T1000 (cell line): Measurements from ENCODE around the gene FNDC7.
"Not testable (repeated sequence)": the region's sequence is repeated elsewhere in the genome, so short reads cannot be mapped to it uniquely, and the experiment has no call there.

Experiments used
- DNase-seq: peaks from one replicate; lab custom pipeline; 2025; ENCODE audit warnings: mixed read lengths; lab: John Stamatoyannopoulos, UW

Gene FNDC7

DNA sequence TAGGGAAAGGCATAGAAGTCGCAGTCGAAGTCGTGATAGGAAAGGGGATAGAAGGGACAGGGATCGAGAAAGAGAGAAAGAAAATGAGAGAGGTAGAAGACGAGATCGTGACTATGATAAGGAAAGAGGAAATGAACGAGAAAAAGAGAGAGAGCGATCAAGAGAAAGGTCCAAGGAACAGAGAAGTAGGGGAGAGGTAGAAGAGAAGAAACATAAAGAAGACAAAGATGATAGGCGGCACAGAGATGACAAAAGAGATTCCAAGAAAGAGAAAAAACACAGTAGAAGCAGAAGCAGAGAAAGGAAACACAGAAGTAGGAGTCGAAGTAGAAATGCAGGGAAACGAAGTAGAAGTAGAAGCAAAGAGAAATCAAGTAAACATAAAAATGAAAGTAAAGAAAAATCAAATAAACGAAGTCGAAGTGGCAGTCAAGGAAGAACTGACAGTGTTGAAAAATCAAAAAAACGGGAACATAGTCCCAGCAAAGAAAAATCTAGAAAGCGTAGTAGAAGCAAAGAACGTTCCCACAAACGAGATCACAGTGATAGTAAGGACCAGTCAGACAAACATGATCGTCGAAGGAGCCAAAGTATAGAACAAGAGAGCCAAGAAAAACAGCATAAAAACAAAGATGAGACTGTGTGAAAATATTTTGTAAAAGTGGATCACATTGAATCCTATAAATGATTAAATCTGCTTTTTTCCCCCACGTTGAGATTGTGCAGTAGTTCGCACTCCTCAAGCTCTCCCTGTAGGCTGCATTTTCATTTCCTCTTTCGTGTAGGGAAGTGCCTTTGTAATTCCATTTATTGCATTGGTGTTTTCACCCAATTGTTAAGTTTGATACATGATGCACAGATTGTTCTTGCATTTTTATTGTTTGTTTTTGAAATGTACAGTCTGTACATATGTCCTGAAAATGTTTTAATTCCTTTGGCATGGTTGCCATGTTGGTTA is 13.1 kb upstream of the FNDC7 start:
- no peak for DNase-seq

DNA sequence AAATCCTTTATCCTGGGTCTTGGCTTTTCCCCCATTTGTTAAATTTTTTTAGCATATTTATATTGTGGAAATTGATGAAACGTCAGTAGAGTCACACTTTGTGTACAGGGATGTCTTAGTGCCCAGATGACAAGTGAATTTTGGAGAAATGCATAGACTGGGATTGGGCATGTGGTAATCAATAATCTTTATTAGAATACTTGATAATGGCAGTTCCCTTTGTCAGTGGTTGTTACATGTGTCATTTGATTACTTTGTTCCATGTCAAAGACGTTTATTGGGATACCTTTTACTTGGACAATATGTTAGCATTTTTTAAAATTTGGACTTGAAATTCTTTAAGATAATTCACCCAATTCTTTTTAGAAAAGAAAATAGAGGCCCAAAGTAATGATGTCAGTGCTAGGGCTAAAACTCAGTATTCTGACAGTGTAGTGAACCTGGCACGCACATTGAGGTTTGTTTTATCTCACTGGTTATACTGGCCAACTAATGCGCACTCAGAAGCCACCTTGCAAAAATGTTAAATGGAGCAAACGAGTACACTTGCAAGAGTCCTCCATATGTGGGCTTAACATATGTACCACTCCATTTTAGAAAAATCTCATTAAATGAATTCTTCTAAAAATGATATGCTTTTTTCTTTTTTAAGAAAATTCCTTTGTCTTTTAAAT is 11.4 kb upstream of the FNDC7 start:
- no peak for DNase-seq

DNA sequence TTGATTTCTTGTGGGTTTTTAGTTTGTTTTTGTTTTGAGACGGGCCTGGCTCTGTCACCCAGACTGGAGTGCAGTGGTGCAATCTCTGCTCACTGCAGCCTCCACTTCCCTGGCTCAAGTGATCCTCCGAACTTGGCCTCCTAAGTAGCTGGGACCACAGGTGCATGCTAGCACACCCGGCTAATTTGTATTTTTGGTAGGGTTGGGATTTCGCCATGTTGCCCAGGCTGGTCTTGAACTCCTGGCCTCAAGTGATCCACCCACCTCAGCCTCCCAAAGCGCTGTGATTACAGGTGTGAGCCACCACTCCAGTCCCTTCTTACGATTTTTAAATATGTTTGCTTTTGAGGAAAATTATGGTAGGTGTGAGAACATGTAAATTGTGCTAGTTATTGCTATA is 10.6 kb upstream of the FNDC7 start:
- not testable (repeated sequence) for DNase-seq

DNA sequence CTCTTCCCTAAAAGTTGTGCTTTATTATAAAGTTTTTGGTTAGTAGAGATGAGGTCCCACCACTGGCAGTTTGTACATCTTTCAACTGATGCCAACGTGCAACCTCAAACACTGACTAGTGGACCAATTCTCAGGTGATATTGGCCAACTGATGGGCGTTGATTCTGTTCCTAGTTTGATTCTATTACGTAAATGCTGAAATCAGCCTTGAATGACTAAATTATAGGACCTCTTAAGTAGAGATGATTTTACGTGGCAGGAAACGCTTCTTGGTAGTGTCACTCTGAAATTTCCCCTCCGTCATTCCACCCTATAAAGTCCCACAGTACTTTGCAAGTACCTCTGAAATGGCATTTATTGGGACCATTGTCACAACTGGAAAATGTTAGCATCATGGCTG is 8.8 kb upstream of the FNDC7 start:
- no peak for DNase-seq

DNA sequence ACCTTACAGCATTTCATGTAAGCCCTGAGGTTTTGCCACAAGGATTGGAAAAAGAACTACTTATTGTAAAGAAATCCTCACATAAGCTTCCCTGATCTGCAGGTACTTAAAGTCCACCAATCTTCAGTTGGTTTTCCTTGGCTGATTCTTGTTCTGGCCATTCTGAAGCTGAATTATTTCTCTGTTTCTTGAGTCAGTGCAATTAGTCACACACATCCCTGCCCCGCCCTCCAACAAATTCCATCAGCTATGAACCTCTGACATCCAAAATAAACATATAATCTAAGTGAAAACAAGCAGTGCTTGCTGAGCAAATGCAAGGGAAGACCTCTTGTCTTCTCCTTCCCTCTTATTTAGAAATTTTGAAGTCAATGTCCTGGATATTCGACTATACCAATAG is 8.2 kb upstream of the FNDC7 start:
- peak; percentile 10 for DNase-seq

DNA sequence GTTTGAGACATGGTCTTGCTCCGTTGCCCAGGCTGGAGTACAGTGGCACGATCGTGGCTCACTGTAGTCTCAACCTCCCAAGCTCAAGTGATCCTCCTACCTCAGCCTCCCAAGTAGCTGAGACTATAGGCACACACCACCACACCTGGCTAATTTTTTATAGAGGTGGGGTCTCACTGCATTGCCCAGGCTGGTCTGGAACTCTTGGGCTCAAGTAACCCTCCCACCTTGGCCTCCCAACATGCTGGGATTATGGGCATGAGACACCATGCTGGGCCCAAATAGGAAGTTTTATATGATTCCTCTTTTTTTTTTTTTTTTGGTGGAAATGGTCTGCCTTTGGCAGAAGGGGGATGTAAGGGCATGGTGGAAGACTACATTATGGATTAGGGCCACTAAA is 6.1 kb upstream of the FNDC7 start:
- DNase-seq, result no peak

DNA sequence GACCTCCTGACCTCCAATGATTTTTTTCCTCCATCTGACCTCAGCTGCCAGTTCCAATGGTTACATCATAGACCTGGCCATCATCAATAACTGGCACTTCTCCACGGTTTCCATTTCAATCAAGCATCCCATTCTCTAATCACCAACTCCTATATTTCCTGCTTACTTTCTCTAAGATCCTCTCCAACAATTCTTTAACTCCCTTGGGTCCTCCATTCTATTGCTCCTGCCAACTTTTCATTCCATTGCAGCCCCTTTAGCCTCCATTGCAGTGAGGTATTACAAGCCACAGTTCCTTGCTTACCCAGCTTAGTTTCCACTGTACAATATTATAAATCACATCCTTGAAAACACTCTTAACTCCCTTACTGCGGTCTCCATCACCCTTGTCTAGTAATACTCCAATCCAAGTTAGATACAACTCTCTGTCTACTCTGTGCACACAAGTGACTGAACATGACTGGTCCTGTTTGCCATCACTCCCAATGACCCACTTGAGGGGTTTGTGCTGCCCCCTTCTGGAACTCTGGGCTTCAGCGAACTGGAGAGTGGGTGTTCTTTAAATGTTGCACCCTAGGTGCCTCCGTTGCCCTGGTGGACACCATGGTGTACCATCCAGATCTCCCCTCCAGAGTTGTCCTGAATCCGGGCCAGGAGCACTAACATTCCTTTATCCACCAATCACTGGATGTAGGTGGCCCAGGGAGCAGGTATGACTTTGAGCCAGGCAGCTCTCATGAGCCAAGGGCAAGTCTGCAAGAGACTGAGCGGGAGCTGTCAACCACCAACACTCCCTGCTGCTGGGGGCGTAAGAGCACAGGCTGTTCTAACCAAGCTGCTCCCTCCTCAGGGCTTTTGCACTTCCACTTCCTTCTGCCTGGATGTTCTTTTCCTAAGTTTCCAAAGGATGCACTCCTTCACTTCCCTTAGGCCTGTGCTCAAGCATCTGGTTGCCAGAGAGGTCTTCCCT is 3.7 kb upstream of the FNDC7 start:
- DNase-seq, result no peak

DNA sequence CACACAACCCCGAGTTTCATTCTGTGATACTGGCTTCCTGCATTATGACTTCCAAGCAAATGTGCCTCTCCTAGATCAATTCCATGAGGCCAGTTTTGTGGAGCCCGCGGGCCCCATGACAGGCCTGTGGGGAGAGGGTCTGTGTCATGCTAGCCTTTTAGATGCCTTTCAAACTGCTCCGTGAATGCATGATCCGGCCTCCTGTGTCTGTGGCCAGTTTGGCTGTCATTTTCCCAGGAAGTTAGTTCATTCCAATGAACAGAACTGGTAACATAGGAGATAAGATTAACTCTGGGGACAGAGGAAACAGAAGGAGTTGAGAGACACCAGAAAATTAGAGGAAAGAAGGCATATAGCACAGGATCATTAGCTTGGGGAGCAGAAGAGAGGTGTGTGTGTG is 3.2 kb downstream of the FNDC7 start:
- no peak for DNase-seq

DNA sequence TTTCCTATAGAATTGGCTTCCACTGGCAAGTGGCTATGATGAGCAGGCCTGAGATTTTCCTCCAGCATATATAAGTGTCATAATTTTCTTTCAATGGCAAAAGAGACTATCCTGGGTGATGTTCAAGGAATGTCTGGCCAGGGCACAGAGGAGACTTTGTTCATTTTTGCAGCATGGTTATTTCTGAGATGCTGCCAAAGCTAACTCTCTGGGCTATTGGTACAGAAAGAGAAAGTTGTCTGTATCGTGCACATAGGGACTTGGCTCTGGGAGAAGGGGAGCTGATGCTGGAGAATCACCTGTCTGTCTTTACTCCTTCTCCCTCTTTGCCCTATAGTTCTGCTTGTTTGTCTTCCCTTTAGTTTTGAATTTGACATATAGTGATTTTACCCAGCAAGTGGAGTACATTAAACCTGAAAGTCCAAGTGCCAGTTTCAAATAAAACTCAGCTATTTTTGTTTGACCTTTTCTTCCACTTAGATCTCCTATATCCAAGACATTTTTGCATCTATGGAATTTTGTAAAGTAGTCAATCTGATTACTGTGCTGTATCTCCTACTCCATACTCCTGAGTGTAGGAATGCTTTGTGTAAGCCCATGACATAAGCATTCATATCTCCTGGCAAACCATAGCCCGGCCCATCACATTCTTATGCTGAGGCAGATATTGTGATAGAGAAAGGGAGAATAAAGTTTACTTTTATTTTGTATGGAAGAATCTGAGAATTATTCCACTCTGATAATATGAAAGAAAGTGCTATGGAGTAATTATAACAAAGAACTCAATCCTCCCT is 3.9 kb downstream of the FNDC7 start:
- no peak for DNase-seq

DNA sequence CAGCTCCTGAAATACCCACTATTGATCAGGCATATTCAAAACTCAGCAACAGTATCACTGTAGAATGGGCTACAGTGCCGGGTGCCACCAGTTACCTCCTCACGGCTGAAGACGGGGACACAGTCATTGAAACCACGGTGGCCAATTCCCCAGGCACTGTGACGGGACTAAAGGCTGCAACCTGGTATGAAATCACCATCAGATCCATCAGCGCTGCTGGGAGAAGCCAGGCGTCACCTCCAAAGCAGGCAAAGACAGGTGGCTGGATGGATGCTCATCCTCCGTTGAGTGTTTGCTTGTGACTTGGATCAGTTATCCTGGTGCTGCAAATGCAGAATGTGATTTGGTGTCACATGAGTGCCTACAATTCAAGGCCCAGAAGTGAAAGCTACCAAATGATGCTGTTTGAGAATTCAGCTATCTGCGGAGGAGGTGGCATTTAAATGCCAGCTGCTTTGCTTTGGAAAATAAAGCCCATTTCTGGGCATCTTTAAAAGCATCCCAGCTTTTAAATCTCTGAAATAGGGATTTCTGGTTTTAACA is 5.1 kb downstream of the FNDC7 start:
- DNase-seq, result no peak

DNA sequence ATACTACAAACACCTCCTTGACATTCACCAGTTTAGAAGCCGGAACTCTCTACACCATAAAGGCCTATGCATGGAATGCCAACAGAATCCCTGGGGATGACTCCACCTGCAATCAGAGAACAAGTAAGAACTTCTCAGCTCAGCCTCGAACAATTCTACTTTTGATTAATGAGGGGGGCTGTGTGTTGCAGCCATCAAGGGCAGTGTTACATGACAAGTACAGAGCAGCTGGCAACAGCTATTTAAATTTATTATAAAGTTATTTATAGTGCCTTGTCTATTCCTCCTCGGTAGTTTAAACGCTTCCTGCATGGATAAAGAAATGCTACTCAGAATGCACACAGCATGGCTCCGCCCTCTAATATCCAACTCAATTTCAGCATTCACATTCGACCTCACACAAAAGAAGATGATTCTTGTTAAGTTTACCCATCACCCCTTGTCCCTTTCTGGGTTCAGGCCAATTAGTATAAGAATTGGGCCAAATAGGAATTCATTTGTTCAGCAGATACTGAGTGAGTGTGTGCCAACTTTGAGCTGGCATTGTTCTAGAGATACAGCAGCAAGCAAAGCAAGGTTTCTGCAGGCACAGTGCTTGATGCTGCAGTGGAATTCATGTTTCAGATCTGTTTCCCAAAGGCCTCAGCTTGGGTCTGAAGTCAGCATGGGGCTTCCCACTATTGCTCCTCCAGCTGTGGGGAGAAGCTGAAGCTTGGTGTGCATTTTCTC is 6.4 kb downstream of the FNDC7 start:
- DNase-seq, result no peak

DNA sequence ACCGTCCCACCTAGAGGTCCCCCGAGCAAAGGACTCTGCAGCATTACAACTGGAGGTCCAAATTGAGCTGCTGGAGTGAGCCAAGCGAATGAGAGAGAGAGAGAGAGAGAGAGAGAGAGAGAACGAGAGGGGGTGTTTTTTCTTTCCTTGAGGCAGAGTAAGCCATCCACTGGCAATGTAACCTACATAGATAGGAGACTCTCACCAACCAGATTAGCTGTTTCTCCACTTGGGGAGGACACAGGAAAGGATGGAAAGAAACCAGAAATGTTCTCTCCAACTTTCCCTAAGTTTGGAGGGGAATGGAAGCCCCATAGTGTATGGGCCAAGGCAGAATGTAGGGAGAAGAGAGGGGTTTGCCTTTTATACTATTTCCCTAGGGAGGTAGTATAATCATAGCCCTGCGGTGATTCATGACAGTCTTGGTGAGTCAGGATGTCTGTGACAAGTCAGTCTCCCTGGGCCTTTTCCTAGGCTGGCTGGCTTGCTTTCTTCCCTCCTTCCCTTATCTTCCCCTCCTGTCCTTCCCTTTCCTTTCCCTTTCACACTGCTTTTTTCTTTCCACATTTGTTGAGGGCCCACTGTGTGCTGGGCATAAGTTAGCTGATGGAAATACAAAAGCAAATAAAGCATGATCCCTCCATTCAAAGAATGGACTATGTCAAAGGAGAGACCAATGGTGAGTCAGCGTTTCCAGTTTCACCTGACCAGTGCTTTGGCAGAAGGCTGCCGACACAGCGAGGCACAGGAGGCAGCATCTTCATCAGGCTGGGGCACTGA is 7.1 kb downstream of the FNDC7 start:
- DNase-seq, result peak; percentile 75

DNA sequence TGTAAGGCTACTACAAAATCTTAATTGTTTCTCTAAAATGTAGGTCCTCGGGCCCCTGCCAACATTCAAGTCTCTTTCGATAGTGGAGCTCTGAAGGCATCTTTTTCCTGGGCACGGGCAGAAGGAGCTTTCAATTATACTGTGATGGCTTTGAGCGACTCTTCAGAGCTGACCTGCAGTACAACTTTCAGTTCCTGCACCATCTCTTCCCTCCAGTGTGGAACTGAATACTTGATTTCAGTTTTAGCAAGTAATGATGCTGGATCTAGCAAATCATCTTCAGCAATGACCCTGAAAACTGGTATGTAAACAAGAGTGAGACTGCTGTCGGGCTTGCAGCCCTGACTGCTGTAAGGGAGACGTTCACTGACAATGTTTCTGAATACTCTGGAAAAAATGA is 9.6 kb downstream of the FNDC7 start:
- DNase-seq, result no peak

DNA sequence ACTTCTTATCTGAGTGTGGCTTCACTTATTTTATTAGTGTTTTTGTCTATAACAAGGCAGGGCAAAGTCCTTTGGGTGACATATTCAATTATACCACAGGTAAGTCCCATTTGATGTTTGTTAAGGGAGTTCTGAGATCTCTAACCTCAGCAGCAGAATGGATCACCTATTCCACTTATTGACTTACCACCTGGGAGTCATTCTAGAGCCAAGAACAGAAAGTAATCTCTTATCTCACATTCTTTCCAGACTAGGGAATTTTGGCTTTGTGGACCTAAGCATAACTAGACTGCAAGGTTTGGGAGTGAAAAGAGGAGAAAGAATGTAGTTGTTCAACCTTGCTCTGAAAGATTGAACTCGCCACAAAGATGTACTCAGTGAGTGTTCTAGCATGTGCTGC is 13.2 kb downstream of the FNDC7 start:
- DNase-seq, result no peak

DNA sequence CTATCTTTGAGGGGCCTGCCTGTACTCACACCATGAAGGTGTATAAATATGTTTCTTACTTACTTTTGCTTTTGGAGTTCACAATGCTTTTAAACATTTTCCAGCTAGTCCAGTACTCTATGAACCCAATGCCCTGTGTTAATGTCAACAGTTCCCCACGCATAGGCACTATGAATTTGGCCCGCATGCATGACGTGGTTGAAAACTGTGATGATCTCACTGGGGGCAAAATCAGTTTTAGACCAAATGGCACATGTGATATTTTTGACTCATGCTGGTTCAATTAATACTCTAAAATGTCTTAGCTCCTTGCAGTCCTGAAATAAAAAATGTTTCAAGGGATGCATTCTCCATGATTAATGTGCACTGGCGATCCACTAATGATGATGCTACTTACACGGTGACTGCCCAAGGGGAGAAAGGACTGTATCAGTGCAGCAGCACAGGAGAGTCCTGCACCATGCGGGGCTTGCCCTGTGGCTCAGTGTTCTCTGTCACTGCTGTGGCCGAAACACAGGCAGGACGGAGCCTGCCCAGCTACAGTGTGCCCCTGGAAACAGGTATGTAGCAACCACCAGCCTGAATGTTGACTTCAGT is 15.7 kb downstream of the FNDC7 start:
- no peak for DNase-seq

DNA sequence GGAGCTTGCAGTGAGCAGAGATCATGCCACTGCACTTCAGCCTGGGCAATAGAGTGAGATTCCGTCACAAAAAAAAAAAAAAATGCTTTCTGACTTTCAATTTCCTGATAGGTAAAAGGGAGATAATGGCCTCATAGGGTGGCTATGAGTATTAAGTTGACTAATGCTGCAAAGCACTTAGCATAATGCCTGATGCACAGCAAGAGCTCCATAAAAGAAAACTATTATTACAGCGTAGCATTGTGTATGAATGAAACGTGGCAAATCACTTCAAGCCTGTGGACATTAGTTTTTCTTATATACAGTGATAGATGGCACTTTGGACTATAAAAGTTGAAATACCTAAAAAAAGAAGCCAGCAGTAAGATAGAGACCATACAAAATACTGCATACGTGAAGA is 16.8 kb downstream of the FNDC7 start:
- DNase-seq, result no peak

DNA sequence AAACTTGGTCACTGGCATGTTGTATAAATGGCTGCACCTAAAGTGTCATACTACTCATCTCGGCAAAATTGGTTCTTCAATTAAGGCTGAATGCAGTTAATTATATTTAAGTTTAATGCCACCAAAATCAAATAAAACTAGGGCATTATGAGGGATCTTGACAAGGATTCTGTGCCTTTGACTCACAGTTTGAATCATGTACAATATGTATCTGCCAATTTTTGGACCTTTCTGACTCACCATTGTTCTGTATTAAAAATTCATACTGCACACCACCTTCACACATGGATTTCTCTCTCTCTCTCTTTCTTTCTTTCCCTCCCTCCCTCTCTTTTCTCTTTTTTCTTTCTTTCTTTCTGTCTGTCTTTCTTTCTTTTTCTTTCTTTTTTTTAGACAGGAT is 19.7 kb downstream of the FNDC7 start:
- no peak for DNase-seq

DNA sequence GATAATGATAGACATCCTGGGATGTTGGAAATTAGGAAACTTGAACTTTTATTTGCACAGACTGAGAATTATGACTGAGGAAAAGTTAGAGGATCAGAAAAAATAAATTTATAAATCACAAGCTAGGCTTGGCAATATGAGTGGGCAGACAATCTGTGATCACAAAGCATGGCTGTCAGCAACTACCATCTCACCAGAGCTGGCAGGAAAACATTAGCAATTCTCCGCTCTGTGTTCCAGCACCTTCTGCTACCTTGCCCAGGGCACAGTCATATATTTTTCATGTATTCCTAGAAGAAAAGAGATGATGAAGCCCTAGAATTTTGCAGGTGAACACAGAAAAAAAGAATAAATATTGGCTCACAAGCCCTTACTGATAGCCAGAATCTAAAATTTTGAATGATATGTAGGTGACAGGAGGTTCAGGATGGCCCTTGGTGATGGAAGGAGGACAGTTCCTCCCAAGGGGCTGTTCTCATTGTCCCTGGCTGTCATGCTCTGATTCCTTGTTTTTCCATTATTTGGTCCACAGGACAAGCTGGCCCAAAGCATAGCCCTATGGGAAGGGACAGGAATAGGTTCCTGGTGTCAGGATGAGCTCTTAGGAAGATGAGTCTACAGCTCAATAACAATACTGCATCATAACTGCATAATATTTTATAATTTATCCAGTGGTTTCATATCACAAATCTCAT is 21.6 kb downstream of the FNDC7 start:
- DNase-seq, result no peak

DNA sequence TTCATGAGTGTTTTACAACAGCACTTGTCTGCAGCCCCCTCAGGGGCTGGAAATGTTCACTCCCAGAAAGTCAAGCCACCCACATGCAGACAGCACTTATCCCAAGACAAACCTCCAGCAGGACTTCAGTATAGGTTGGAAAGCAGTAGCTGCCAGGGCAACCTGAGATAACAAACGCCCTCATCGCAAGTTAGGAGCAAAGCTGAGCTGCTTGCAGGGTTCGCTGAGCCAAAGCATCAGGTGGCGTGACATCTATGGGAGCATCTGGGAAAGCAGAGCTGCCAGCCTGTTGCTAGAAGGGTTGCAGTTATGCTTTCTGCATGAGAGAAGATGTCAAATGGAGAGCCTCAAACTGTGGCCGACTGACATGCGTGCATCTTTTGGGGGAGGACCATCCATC is 29.5 kb downstream of the FNDC7 start:
- no peak for DNase-seq
